Measurements from ENCODE around the gene PNPLA2. TPM values are rescaled to one million over a fixed set of nuclear protein-coding genes. Genes with fewer than 3 reads are reported as not detected.
A peak's percentile ranks its signal among the peaks of the same experiment; 100 is the strongest.

The PNPLA2 gene
- total and polyA plus RNA-seq, 2 of the 8 experiments (the other 6 are each of a cell fraction or from before 2014, with no cell fraction given), result 30.9 to 62.1 TPM

DNA sequence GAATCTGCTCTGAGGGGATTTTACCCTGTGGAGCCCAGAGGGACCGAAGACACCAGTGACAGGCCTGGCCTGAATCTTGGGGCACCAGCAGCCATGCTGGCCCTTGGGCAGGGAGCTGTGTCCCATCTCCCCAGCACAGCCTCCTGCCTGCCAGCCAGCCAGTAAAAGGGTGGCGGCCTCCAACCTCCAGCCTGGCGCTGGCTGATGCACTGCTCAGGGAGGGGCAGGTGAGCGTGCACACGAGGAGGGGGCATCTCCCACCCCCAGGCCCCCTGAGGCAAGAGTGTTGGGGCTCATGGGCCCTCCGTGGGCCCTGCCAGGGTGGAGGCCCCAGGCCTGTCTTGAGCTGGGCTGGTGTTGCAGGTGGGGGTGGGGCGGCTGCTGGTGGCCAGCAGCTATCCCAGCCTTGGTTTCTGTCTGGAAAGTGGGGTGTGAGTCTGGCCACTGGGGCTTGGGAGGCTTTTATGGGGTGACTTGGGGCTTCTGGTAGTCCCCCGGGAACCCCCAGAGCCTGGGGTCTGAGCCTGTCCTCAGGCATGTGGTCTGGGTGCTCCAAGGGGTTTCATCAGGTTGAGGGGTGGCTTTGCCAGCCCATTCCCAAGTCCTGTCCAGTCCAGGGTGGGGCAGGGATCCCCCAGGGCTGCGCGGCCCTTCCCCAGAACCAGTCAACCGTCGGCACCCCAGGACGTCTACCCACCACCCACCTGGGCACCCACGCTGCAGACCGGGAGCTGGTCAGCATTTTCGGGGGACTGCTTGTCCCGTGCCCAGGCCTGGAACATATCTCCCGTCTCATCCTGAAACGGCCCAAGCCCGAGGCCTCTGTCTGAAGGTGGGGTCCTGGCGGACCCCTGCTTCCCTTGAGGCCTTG, 41.8 kb downstream of the PNPLA2 start:
- 88% methylated on average over 21 of the region's 21 CpGs; no CpG with 5 or more reads in 1 of the 2 experiments for WGBS, 2 experiments (ENCODE audit: extremely low coverage in 1 of 2, insufficient coverage in 1 of 2, insufficient read length in 1 of 2, insufficient replicate concordance in 2 of 2, low coverage in 1 of 2, low lambda C conversion rate in 2 of 2, missing lambda C conversion rate in 1 of 2)
- Histone ChIP-seq H4K8ac (ENCODE audit: extremely low read depth, insufficient read depth, low read length) (peak overlapping the region; percentile 68), H2BK5ac (ENCODE audit: low read depth, low read length) (no peak overlapping the region), H3K4me3 (ENCODE audit: extremely low read depth in 1 of 4, insufficient read depth in 2 of 4, low read depth in 3 of 4, low read length in 4 of 4) (no peak overlapping the region), H4K91ac (replicated peaks; ENCODE audit: insufficient read length, low read length) (no peak overlapping the region), H3K27me3 (replicated peaks in 1 of 4; ENCODE audit: control insufficient read depth in 3 of 4, extremely low read depth in 1 of 4, insufficient read depth in 3 of 4, low read length in 3 of 4) (peaks cover 0 to 2% (median 0%) of the 10 kb centered on the region in 4 experiments; a peak in 2 of 7 replicates), H3K4me1 (replicated peaks in 1 of 4; ENCODE audit: control insufficient read depth in 3 of 4, insufficient read depth in 4 of 4, low read length in 3 of 4) (peaks cover 0 to 33% (median 30%) of the 10 kb centered on the region in 4 experiments; a peak in 6 of 7 replicates), H3K14ac (ENCODE audit: insufficient read length) (no peak overlapping the region), H3K18ac (ENCODE audit: extremely low read depth, low read length) (no peak overlapping the region), H2BK120ac (replicated peaks; ENCODE audit: low read depth, low read length) (no peak overlapping the region), H2AFZ (ENCODE audit: low read length) (no peak overlapping the region), H2BK20ac (ENCODE audit: low read length) (no peak overlapping the region), H2BK12ac (ENCODE audit: low read depth, low read length) (no peak overlapping the region), H3K4me2 (ENCODE audit: insufficient read depth in 1 of 2, low read depth in 2 of 2, low read length in 2 of 2) (no peak overlapping the region), H4K20me1 (replicated peaks in 1 of 2; ENCODE audit: control insufficient read depth in 1 of 2, insufficient read depth in 2 of 2, low read length in 2 of 2) (peaks cover 12 to 53% of the 10 kb centered on the region in 2 experiments), H3K27ac (ENCODE audit: low read depth, low read length) (no peak overlapping the region), H3K9ac (replicated peaks in 1 of 4; ENCODE audit: extremely low read depth in 1 of 4, low read depth in 3 of 4, low read length in 3 of 4) (no peak overlapping the region), H3K4ac (replicated peaks; ENCODE audit: insufficient read length, low read depth, low read length) (no peak overlapping the region), H4K5ac (ENCODE audit: insufficient read length, low read depth, low read length) (no peak overlapping the region), H3K23ac (ENCODE audit: insufficient read length) (no peak overlapping the region), H2AK5ac (ENCODE audit: low read depth, low read length) (no peak overlapping the region), H3K56ac (replicated peaks; ENCODE audit: insufficient read length, low read depth, low read length) (no peak overlapping the region), H3K23me2 (ENCODE audit: low read depth, low read length) (no peaks in the 10 kb centered on the region), H3K79me2 (ENCODE audit: control insufficient read depth in 1 of 2, insufficient read depth in 2 of 2, low read length in 2 of 2) (no peaks in the 10 kb centered on the region), H3K9me3 (ENCODE audit: insufficient read depth in 2 of 2, low read depth in 1 of 2, low read length in 1 of 2) (no peaks in the 10 kb centered on the region), H3K36me3 (ENCODE audit: control insufficient read depth in 2 of 4, insufficient read depth in 4 of 4, low read length in 3 of 4) (no peaks in the 10 kb centered on the region; a peak in 1 of 8 replicates), H2BK15ac (ENCODE audit: low read length) (no peak overlapping the region), H3K79me1 (ENCODE audit: low read depth, low read length) (peaks cover 3% of the 10 kb centered on the region)
- CTCF ChIA-PET (ENCODE audit: partially characterized antibody), result interaction anchor here (0.8 to 10.5 kb wide), 8 partner anchors 9 to 191 kb away, joined by 3 to 74 read pairs (median 3); partner anchors contain the start of gene TSPAN4
- DNase-seq (ENCODE audit: low read depth in 1 of 2, low spot score in 2 of 2), result no peak
- FAIRE-seq, result no peak
- no peak for TF ChIP-seq RBBP5 (IDR thresholded peaks at IDR 0.05; ENCODE audit: borderline replicate concordance, low read depth, low read length)
- TF ChIP-seq POLR2A (IDR thresholded peaks at IDR 0.05; ENCODE audit: control extremely low read depth in 1 of 2, low read depth in 2 of 2, low read length in 2 of 2), result 0 out of 3 replicates have a peak, but pooled peaks of 1 of the 2 experiments have one; percentile 34
- POLR2A ChIA-PET (ENCODE audit: partially characterized antibody), result interaction anchor here (0.8 to 13.8 kb wide), 17 partner anchors 8 to 199 kb away, joined by 3 to 234 read pairs (median 4); partner anchors contain the start of genes CD151, POLR2L and TSPAN4

Data from H1 (cell line).